NK-92 (cell line): ENCODE data around the gene HDAC4.
"Not testable (repeated sequence)": the region's sequence is repeated elsewhere in the genome, so short reads cannot be mapped to it uniquely, and the experiment has no call there.

Experiments used
- DNase-seq: peaks from one replicate; lab custom pipeline; 2025; ENCODE audit not compliant: unreplicated experiment; lab: John Stamatoyannopoulos, UW

The HDAC4 gene

GRCh38 chr2:239042551-239043320, 358.1 kb downstream of the HDAC4 start:
- DNase-seq, result no peak

GRCh38 chr2:239042046-239042445, 358.8 kb downstream of the HDAC4 start:
- no peak for DNase-seq

GRCh38 chr2:239041062-239041461, 359.8 kb downstream of the HDAC4 start:
- no peak for DNase-seq

- no peak for DNase-seq
Measured at GRCh38 chr2:239040152-239040761, 360.6 kb downstream of the HDAC4 start.

GRCh38 chr2:239039479-239039861, 361.4 kb downstream of the HDAC4 start:
- no peak for DNase-seq

- no peak for DNase-seq
Measured at GRCh38 chr2:239038773-239039478, 361.9 kb downstream of the HDAC4 start.

- not testable (repeated sequence) for DNase-seq
Measured at GRCh38 chr2:239038284-239038683, 362.5 kb downstream of the HDAC4 start.

- DNase-seq, result no peak
Measured at GRCh38 chr2:239037559-239037910, 363.3 kb downstream of the HDAC4 start.

GRCh38 chr2:239036819-239037558, 363.8 kb downstream of the HDAC4 start:
- no peak for DNase-seq

GRCh38 chr2:239035997-239036731, 364.7 kb downstream of the HDAC4 start:
- no peak for DNase-seq

GRCh38 chr2:239035361-239035814, 365.4 kb downstream of the HDAC4 start:
- DNase-seq, result no peak

- DNase-seq, result no peak
Measured at GRCh38 chr2:239034561-239035341, 366.1 kb downstream of the HDAC4 start.

- no peak for DNase-seq
Measured at GRCh38 chr2:239033801-239034560, 366.8 kb downstream of the HDAC4 start.

- DNase-seq, result no peak
Measured at GRCh38 chr2:239029958-239030357, 370.9 kb downstream of the HDAC4 start.

GRCh38 chr2:239028253-239028619, 372.6 kb downstream of the HDAC4 start:
- no peak for DNase-seq

GRCh38 chr2:239027391-239028252, 373.2 kb downstream of the HDAC4 start:
- no peak for DNase-seq

GRCh38 chr2:239026711-239027361, 374.0 kb downstream of the HDAC4 start:
- DNase-seq, result no peak

- no peak for DNase-seq
Measured at GRCh38 chr2:239025951-239026461, 374.8 kb downstream of the HDAC4 start.
